ENCODE data around the gene ARHGEF4. TPM values are rescaled to one million over a fixed set of nuclear protein-coding genes. Genes with fewer than 3 reads are reported as not detected.
"Not testable (repeated sequence)": the region's sequence is repeated elsewhere in the genome, so short reads cannot be mapped to it uniquely, and the experiment has no call there.

The ARHGEF4 gene
- polyA plus RNA-seq, 4 donors, result 6.1 to 8.0 (median 7.2) TPM

DNA sequence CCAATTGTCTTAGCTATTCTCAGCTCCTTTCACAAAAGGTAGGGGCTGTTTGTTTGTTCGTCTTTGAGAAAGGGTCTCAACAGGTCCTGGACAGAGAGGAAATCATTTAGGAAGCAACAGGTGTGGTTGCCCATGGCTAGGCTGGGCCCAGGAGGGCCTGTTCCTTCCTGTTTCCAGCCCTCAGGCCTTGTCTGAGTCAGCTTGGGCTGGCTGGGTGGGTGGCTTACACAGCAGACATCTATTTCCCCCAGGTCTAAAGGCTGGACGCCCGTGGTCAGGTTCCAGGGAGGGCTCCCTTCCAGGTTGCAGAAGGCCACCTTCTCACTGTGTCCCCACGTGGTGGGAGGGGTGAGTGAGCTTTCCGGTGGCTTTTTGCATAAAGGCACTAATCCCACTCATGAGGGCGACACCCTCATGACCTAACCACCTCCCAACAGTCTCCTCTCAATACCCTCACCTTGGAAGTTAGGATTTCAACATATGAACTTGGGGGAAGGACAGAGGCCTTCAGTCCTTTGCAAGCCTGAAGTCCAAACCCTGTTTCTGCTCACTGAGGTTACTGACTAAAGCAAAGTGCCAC is 45.5 kb downstream of the ARHGEF4 start:
- no peak for DNase-seq (ENCODE audit: low read depth in 4 of 4, low spot score in 3 of 4)

DNA sequence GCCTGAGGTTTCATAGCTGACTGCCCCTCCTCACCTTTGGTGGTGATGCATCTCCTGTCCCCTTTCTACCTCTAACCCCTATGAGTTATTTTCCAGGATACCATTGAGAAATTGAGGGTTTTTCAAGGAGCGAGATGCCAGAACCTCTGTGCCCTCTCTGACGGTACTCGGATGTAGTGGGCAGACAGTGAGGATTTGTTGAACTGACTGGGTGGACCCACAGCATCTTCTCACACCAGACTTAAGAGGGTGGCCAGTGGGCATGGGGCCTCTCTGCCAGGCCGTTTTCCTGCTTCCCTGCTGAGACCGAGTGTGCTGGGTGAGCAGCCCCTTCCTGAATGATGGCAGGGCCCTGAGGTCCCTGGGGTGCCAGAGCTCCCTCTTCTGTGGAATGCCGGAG is 46.3 kb downstream of the ARHGEF4 start:
- DNase-seq (ENCODE audit: low read depth in 4 of 4, low spot score in 3 of 4), result no peak

DNA sequence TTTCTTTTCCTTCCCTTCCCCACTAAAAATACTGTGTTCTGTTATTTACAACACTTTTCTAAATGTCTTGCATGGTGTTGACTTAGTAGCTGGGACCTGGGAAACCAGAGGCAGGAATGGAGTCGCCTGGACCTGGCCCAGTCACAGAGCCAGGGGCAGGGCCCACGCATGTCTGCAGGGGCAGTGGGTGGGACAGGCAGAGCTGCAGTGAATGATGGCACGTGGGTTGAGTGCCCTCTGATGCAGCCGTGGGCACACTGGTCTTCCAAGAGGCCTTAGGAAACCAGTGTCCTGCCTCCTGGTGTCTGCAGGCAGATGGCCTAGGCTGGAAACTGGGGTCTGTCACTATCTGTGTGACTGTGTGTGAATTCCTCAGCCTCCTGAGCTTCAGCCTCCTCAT is 46.8 kb downstream of the ARHGEF4 start:
- no peak for DNase-seq (ENCODE audit: low read depth in 4 of 4, low spot score in 3 of 4)

DNA sequence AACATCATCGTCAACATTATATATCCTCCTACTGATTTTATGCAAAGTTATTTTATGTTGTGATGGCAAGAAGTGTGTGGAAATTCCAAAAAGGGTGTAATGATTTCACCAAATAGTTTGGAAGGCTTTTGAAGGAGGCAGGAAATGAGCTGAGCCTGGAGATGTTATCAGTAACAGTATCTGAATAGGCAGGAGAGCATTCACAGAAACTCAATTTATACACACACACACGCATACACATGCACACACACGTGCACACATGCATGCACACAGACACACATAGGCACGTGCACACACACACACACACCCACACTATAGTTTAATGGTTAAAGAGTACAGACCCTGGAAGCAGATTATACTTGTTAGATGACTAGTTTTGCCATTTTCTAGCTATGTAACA is 47.3 kb downstream of the ARHGEF4 start:
- no peak for DNase-seq (ENCODE audit: low read depth in 4 of 4, low spot score in 3 of 4)

DNA sequence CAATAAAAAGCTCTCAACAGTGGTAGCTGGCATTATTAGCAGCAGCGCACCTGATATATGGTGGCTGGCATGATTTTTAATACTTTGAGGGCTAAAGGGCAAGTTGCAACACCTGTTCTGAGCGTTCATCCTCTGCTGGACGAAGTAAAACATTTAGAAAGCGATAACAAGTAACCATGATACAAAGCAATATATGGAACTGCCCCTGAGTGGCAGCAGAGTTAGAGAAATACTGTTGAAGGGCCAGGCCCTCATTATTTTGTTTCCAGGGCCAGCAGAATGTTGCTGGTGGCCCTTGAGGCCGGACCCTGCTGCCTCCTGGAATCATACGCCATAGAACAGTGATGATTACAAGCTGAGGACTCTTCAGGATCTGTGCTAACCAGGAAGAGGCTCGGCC is 47.8 kb downstream of the ARHGEF4 start:
- no peak for DNase-seq (ENCODE audit: low read depth in 4 of 4, low spot score in 3 of 4)

DNA sequence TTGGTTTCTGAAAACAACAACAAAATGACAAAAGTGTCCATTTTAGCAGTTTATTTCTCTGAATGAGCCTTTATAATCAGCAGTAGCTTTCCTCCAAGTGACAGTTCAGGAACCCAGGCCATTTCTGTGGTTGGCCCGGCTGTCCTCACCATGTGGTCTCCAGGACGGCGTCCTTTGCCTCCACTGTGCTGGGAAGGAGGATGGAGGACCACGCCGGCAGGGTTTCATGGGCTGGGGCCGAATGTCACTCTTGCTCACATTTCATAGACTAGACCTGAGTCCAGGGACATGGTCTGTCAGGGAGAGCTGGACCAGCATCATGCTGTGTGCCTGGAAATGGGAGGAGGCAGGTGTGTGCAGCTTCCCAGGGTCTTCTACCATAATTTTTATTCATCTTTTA is 50.9 kb downstream of the ARHGEF4 start:
- DNase-seq (ENCODE audit: low read depth in 4 of 4, low spot score in 3 of 4), result no peak

DNA sequence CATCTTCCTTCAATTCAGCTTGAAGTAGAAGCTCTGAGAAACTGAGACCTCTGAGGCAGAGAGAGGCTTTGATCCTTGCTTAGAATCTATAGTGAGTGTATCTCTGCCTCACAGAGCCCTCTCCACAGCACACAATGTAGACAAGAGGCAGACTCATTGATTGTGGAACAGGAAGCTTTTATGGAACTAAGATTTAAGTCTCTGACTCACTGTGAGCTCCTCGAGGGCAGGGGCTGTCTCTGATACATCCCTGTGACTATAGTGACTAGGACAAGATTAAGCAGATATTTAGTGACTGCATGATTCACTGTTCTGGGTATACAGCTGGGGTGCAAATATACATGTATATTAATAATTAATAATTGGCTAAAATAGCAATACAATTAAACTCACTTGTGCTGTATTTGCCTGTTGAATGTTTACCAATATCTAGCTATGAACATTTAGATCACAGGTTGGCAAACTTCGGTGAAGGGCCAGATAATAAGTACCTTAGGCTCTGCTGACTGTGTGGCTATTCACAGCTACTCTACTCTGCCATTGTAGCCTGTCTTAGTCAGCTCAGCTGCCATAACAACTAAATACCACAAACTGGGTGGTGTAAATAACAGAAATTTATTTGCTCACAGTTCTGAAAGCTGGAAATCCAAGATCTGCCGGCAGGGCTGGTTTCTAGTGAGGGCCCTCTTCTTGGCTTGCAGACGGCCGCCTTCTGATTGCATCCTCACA is 54.4 kb downstream of the ARHGEF4 start:
- DNase-seq (ENCODE audit: low read depth in 4 of 4, low spot score in 3 of 4), result no peak

DNA sequence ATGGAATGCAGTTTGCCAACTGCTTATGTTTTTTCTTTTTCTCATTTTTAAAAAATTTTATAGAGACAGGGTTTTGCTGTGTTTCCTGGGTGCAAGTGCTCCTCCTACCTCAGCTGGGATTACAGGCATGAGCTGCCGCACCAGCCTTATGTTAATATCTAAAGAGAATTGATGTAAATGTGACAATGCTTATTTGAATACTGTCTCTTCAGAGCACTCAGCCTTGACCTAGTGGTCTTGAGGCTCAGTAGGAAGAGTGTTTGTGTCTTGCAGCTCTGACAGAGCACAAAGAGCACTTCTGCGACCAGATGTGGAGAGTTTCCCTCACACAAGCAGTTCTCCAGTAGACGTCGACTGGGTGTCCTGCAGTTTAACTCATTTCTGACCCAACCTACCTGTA is 55.3 kb downstream of the ARHGEF4 start:
- DNase-seq (ENCODE audit: low read depth in 4 of 4, low spot score in 3 of 4), result no peak

DNA sequence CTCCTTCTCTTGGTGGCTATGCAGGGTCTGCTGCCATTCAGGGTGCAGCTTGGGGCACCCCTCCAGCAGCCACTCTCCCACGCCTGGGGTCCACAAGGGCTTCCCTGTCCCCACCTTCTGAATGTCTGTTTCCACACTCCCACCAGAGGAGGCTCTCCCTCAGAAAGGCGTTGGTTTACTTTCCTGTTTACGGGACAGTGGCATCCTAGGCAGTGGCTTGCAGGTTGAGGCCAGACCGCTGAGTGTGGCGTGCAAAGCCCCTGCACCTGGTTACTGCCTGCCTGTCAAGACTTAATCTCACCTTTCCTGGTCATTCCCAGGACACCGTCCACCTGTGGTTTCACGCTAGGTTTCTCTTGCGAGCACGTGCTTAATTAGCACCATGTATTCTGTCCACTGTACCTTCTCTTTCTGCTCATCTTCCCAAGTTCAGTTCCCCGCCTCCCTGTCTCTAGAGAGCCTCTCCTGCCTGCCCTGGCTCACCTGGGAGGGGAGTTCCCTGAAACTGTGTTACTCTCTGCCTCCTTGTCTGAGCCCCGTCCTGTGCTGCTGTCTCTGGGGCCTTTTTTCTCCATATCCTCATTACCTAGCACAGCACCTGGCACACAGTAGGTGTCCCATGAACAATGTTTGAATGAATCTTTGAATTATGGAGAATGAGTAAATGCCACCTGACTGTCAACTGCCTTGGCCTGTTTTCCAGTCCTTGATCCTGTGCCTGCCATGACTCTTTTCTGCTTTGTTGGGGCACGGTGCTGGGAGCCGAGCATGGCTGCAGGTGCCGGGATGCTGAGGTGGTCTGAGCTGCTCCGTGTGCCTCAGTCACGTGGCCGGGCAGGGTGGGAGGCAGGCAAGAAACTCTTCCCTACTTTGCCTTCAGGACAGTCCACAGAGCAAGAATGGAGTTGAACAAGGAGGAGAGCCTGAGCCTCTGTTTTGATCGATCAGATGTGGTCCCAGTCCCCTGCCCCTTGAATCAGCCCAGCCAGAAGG is 56.4 kb downstream of the ARHGEF4 start:
- no peak for DNase-seq (ENCODE audit: low read depth in 4 of 4, low spot score in 3 of 4)

DNA sequence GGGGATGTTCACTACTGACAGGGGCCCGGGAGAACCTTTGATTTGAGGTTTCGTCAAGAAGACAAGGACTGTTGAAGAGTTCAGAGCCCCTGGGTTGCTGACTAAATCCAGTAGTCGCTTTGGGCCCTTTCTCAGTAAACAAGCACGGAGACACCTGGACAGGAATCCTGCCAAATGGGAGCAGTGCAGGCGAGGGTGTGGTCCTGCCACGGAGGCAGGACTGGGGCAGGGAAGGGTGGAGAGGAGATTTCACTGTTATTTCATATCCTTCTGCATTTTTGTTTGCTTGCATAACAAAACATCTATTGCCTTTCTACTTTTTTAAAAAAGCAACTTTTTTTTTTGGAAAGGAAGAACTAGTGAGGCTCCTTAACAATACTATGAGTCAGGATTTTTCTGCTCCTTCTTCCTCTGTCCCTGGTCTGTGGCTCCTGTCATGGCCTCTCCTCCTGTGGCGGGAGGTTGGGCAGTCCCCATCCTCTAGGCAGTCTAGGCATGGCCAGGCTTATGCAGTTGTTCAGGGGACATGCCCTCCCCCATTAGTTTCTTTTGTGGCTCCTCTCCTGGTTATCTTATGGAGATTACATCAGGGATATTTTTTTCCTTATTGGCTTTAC is 57.7 kb downstream of the ARHGEF4 start:
- DNase-seq (ENCODE audit: low read depth in 4 of 4, low spot score in 3 of 4), result no peak

DNA sequence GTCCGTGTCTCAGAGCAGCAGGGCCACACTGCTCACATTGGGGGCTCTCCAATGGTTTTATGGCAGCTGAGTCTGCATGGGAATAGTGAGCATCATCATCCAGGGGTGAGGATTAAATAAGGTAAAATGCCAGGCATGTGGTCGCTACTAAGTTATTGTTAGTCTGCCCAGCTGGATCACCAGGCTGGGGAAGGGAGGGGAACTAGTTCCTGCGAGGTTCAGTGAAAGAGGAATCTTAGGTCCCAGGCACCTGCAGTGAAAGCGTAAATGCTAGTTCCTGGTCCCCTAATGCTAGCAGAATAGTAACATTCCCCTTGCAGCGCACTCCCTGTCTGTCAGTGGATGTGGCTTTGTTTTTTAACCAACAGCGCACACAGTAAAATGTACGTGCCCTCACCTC is 60.1 kb downstream of the ARHGEF4 start:
- DNase-seq (ENCODE audit: low read depth in 4 of 4, low spot score in 3 of 4), result no peak

DNA sequence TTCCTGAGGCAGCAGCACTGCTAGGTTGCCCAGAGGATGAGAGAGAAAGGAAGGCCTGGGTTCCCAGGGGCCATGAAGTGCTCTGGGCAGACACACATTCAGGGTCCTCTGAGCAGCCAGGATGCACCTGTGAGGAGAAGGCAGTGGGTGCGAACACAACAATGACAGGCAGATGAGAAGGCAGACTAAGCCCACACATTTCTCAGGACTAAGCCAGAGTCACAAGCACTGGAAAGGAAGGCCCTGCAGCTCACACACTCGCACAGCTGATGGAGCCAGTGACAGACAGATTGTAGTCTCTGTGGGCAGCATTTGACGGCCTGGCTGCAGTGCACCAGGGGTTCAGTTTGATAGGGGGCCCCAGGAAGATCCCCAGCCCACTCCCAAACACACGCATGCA is 61.8 kb downstream of the ARHGEF4 start:
- no peak for DNase-seq (ENCODE audit: low read depth in 4 of 4, low spot score in 3 of 4)

DNA sequence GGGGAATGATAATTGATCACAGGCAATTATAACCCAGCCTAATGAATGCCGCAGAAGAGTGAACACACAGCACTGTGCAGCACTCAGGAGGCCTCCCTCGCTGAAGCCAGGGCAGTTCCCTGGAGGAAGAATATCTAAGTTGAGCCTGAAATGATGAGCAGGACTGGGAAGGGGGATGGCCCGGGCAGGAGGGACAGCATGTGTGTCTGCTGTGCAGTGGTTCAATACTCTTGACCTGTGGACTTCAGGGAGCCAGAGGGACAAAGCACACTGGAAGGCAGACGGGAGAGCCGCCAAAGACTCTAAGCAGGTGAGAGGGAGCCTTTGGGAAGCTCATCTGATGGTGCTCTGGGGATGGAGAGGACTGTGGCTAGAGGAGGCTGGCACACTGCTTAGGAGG is 62.6 kb downstream of the ARHGEF4 start:
- DNase-seq (ENCODE audit: low read depth in 4 of 4, low spot score in 3 of 4), result no peak

DNA sequence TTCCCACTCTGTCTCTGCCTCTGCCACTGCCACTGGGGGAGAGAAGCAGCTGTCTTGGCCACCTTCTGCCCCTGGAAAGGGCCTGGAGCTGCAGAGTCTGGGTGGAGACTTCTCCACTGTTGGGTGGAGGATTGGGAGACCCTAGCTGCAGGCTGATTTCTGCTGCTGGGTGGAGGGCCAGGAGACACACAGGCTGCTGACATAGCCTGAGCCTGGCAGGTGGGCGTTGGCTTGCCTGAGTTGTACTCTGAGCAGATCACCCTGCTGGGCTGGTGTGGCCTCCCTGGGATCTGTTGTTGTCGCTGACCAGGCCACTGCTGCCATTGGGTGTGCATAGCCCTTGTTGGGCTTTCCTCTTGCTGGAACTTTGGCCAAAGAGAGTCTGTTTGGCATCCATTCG is 64.3 kb downstream of the ARHGEF4 start:
- no peak for DNase-seq (ENCODE audit: low read depth in 4 of 4, low spot score in 3 of 4)

DNA sequence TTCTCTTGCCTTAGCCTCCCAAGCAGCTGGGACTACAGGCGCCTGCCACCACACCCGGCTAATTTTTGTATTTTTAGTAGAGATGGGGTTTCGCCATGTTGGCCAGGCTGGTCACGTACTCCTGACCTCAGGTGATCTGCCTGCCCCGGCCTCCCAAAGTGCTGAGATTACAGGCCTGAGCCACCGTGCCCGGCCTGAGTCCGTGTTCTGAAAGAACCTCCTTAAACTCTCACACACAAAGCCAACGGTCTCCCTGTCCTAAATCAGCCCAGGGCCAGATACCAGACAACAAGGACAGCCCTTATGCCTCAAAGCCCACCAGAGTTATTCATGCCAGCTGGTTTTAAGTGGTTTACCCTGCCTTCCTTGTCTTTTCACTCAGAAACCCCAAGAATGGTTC is 64.9 kb downstream of the ARHGEF4 start:
- not testable (repeated sequence) for DNase-seq (ENCODE audit: low read depth in 4 of 4, low spot score in 3 of 4)

DNA sequence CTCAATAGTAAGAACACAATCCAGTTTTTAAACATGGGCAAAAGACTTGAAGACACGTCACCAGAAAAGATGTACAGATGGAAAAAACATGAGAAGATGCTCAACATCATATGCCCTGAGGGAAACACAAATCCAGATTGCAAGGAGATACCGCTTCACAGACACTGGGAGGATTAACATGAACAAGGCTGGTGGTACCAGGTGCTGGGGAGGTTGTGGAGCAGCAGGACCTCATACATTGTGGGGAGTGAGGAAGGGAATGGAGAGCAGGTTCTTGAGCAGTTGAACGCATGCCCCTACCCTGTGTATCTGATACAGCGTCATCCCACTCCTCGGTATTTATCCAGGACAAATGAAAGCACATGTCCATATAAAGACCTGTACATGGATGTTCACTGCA is 72.1 kb downstream of the ARHGEF4 start:
- DNase-seq (ENCODE audit: low read depth in 4 of 4, low spot score in 3 of 4), result no peak

DNA sequence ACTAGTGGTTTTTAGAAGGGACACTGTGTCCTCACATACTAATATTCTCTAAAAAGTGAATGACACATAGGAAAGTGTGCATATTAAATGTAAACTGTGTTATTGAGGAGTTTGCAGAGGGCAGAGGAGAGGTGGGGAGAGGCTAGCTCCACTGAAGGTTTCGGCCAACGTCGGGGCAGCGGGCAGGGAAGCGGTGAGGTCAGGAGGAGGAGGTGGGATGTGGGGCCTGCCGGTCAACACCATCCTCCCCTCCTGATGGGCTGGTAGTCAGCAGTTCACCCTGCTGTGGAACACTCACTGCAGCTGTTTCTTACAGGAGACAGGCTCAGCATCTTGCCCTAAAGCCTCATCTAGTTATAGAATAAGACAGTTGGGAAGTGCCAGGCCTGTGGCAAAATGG is 74.2 kb downstream of the ARHGEF4 start:
- no peak for DNase-seq (ENCODE audit: low read depth in 4 of 4, low spot score in 3 of 4)

DNA sequence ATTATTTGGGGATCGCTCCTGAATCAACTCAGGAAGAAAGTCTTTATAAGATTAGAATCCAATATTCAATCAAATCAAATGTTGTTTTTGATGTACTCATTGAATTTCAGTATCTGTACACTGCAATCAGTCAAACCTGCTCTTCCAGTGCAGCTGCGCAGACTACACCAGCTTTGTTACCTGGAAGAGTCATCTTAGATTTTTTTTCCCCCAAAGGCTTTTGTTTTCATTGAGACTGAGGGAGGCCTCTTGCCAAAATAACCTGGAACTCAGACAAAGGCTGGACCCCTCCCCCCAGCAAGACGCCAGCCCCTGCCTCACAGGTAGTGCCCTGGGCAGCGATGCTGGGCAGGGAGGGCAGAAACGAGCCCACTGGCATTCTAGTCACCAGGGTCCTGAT is 74.8 kb downstream of the ARHGEF4 start:
- DNase-seq (ENCODE audit: low read depth in 4 of 4, low spot score in 3 of 4), result no peak

DNA sequence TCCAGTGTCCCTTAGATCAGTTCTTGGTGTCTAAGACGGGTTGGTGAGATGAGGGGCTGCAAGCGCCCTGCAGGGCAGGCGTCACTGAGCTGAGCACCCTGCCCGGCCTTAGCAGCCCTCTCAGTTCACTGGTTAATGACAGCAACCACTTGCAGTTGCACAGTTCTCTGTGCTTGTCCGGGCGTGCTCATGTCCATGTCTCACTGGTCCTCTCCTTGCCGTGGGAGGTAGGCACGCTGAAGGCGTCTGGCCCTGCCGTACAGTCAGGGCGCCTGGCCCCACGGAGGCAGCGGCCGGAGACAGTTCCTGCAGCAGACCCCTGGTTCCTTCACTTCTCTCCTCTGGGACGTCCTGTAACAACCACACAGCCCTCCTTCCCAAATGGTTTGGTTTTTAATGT is 75.3 kb downstream of the ARHGEF4 start:
- no peak for DNase-seq (ENCODE audit: low read depth in 4 of 4, low spot score in 3 of 4)

DNA sequence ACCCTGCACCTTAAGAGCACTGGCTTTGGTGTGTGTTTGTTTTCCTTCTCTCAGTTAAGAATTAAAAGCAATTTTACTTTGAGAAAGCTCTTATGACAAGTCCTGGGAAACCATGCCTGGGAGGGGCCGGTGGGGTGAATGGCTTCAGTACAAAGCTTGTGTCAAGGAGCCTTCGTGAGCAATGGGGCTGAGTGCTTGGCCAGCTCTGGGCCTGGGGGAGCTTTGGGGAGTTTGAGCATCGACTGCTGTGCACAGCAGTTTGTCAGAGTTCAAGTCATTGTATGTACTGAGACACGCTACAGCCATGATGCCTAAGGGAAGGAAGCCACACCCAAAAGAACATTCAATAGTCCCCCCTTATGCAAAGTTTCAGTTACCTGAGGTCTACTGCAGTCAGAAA is 75.8 kb downstream of the ARHGEF4 start:
- DNase-seq (ENCODE audit: low read depth in 4 of 4, low spot score in 3 of 4), result no peak

DNA sequence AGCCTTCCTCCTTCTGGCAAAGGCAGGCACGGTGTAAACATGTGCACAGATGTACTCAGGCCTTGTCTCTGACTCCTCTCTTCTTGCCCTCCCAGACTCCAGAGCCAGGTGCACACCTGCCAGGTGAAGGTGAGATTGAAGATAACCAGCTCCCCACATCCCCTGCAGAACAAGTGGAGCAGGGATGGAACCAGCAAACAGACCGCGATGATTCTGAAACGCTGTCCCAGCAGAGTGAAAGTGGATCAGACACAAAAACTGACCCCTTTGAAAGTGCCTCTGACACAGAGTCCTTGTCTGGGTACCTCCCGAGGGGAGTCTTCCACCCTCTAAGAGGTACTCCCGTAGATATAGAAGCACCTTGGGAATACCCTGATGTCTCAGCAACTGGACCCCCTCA is 77.2 kb downstream of the ARHGEF4 start:
- no peak for DNase-seq (ENCODE audit: low read depth in 4 of 4, low spot score in 3 of 4)

Measured in right renal pelvis (tissue), 4 donors.